Hepatocyte (in vitro differentiated cells): ENCODE measurements around the gene SOX6.

Experiments used
- EZH2 ChIP-seq: fragments of 200-600 bp; sonication (generic); IDR thresholded peaks from 2 replicates; pipeline ENCODE4 v1.6.1; 2016; ENCODE audit warnings: antibody characterized with exemption, mild to moderate bottlenecking, borderline replicate concordance
- TF ChIP-seq, protein P1 (sequence below): fragments of 200-600 bp; sonication (generic); IDR thresholded peaks from 2 replicates; pipeline ENCODE4 v1.5.1; 2016; ENCODE audit warnings: antibody characterized with exemption, mild to moderate bottlenecking; ENCODE audit not compliant: poor library complexity

DNA sequence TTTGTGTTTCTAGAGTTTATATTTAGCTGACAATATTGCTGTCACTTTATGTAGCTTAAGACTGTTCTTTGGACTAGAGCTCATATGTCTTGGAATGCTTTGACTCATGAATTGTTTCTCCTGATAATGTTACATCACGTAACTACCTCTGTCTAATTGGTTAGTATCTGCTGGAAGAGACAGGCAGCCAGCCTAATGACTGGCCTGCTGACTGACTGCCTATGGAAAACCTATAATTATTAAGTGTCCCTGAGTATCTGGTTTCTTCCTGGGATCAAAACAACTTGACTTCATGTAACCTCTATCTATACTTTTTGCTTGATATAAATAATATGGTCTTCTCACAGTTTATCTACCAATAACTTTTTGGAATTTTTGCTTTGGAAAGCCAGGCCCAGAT, 9.4 kb downstream of the SOX6 start:
- TF ChIP-seq EZH2 = no peak
- TF ChIP-seq, protein P1, sequence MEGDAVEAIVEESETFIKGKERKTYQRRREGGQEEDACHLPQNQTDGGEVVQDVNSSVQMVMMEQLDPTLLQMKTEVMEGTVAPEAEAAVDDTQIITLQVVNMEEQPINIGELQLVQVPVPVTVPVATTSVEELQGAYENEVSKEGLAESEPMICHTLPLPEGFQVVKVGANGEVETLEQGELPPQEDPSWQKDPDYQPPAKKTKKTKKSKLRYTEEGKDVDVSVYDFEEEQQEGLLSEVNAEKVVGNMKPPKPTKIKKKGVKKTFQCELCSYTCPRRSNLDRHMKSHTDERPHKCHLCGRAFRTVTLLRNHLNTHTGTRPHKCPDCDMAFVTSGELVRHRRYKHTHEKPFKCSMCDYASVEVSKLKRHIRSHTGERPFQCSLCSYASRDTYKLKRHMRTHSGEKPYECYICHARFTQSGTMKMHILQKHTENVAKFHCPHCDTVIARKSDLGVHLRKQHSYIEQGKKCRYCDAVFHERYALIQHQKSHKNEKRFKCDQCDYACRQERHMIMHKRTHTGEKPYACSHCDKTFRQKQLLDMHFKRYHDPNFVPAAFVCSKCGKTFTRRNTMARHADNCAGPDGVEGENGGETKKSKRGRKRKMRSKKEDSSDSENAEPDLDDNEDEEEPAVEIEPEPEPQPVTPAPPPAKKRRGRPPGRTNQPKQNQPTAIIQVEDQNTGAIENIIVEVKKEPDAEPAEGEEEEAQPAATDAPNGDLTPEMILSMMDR = no peak
